HEK293 (cell line): ENCODE results near the gene NEIL1.
A peak's percentile ranks its signal among the peaks of the same experiment; 100 is the strongest.

Source experiments
- CTCF ChIA-PET: fragments of 350-600 bp; formaldehyde crosslinking; extraction: SDS; loops from one replicate; lab custom pipeline; 2021; ENCODE audit warnings: antibody characterized with exemption; lab: Yijun Ruan, JAX
- POLR2A ChIA-PET: fragments of 300-600 bp; formaldehyde crosslinking; extraction: SDS; loops from one replicate; lab custom pipeline; 2020; ENCODE audit warnings: antibody characterized with exemption, inconsistent platforms; lab: Yijun Ruan, JAX
- H3K27ac ChIP-seq: fragments of 200-500 bp; sonication (Bioruptor generic); 2 replicates; pipeline ENCODE4 v1.5.1; 2014; ENCODE audit warnings: low read depth, low read length, control low read depth, inconsistent platforms; ENCODE audit errors: extremely low read depth
- H3K36me3 ChIP-seq, 2 experiments: fragments of 200-500 bp in 1 of 2; sonication (Bioruptor generic) in 1 of 2; 1 replicate in 1 of 2; 2 replicates in 1 of 2; pipeline ENCODE4 v1.5.1; 2014 to 2017; ENCODE audit warnings: inconsistent platforms in 2 of 2, low read length in 2 of 2; ENCODE audit not compliant: control insufficient read depth in 2 of 2, insufficient read depth in 1 of 2
- H3K4me1 ChIP-seq: fragments of 200-500 bp; sonication (Bioruptor generic); 2 replicates; pipeline ENCODE4 v1.5.1; 2014; ENCODE audit warnings: mild to moderate bottlenecking, low read length, inconsistent platforms; ENCODE audit not compliant: control insufficient read depth, insufficient read depth
- H3K4me3 ChIP-seq: 2 replicates; pipeline ENCODE4 v1.5.1; 2011; ENCODE audit warnings: low read depth, mild to moderate bottlenecking, control low read depth, low read length, moderate library complexity
- H3K9me3 ChIP-seq: fragments of 200-500 bp; sonication (Bioruptor generic); 2 replicates; pipeline ENCODE4 v1.5.1; 2014; ENCODE audit warnings: low read depth, low read length, inconsistent platforms; ENCODE audit not compliant: control insufficient read depth, insufficient read depth
- EGR2 ChIP-seq: fragments of 450-650 bp; formaldehyde crosslinking; IDR thresholded peaks from 2 replicates; pipeline ENCODE4 v1.5.1; 2016; ENCODE audit warnings: low read depth, missing biosample characterization, missing genetic modification characterization
- MYNN ChIP-seq: fragments of 450-650 bp; formaldehyde crosslinking; IDR thresholded peaks from 2 replicates; pipeline ENCODE4 v1.5.1; 2016; ENCODE audit warnings: missing biosample characterization, missing genetic modification characterization, borderline replicate concordance
- PATZ1 ChIP-seq: fragments of 450-650 bp; formaldehyde crosslinking; IDR thresholded peaks from 2 replicates; pipeline ENCODE4 v1.5.1; 2016; ENCODE audit warnings: missing biosample characterization, missing genetic modification characterization
- SCRT2 ChIP-seq: fragments of 450-650 bp; formaldehyde crosslinking; IDR thresholded peaks from 2 replicates; pipeline ENCODE4 v1.5.1; 2016; ENCODE audit warnings: missing biosample characterization, missing genetic modification characterization
- TRIM28 ChIP-seq: IDR thresholded peaks from 2 replicates; pipeline ENCODE4 v1.6.1; 2011; ENCODE audit warnings: low read length, control low read depth, borderline replicate concordance
- ZBTB6 ChIP-seq: fragments of 450-650 bp; formaldehyde crosslinking; IDR thresholded peaks from 2 replicates; pipeline ENCODE4 v1.5.1; 2017; ENCODE audit warnings: missing biosample characterization, missing genetic modification characterization
- ZFHX2 ChIP-seq: fragments of 450-650 bp; formaldehyde crosslinking; conservative IDR thresholded peaks from 2 replicates; pipeline ENCODE4 v1.5.1; 2016; ENCODE audit warnings: missing biosample characterization, missing genetic modification characterization
- ZNF146 ChIP-seq: fragments of 450-650 bp; formaldehyde crosslinking; IDR thresholded peaks from 2 replicates; pipeline ENCODE4 v1.5.1; 2016; ENCODE audit warnings: missing biosample characterization, missing genetic modification characterization
- ZNF174 ChIP-seq: fragments of 450-650 bp; formaldehyde crosslinking; IDR thresholded peaks from 2 replicates; pipeline ENCODE4 v1.5.0; 2017; ENCODE audit warnings: missing biosample characterization, mild to moderate bottlenecking, missing genetic modification characterization
- ZNF202 ChIP-seq: fragments of 450-650 bp; formaldehyde crosslinking; IDR thresholded peaks from 2 replicates; pipeline ENCODE4 v1.5.1; 2016; ENCODE audit warnings: missing biosample characterization, missing genetic modification characterization, borderline replicate concordance
- ZNF211 ChIP-seq: fragments of 450-650 bp; formaldehyde crosslinking; IDR thresholded peaks from 2 replicates; pipeline ENCODE4 v1.5.1; 2016; ENCODE audit warnings: low read depth, missing biosample characterization, missing genetic modification characterization
- ZNF311 ChIP-seq: fragments of 450-650 bp; formaldehyde crosslinking; IDR thresholded peaks from 2 replicates; pipeline ENCODE4 v1.5.1; 2017; ENCODE audit warnings: missing biosample characterization, missing genetic modification characterization, borderline replicate concordance
- ZNF449 ChIP-seq: fragments of 450-650 bp; formaldehyde crosslinking; IDR thresholded peaks from 2 replicates; pipeline ENCODE4 v1.5.1; 2017; ENCODE audit warnings: missing biosample characterization, mild to moderate bottlenecking, missing genetic modification characterization, moderate library complexity
- ZNF549 ChIP-seq: fragments of 450-650 bp; IDR thresholded peaks from 2 replicates; pipeline ENCODE4 v1.5.1; 2018; ENCODE audit warnings: missing biosample characterization, missing genetic modification characterization, mild to moderate bottlenecking, inconsistent platforms, moderate library complexity
- ZNF555 ChIP-seq: fragments of 450-650 bp; formaldehyde crosslinking; conservative IDR thresholded peaks from 2 replicates; pipeline ENCODE4 v1.5.1; 2017; ENCODE audit warnings: missing biosample characterization, mild to moderate bottlenecking, missing genetic modification characterization, inconsistent platforms
- ZNF560 ChIP-seq: fragments of 450-650 bp; formaldehyde crosslinking; IDR thresholded peaks from 2 replicates; pipeline ENCODE4 v1.5.1; 2017; ENCODE audit warnings: missing biosample characterization, missing genetic modification characterization, borderline replicate concordance
- ZNF677 ChIP-seq: fragments of 450-650 bp; IDR thresholded peaks from 2 replicates; pipeline ENCODE4 v1.5.0; 2018; ENCODE audit warnings: missing biosample characterization, mild to moderate bottlenecking, missing genetic modification characterization, moderate library complexity
- ZNF701 ChIP-seq: fragments of 450-650 bp; formaldehyde crosslinking; IDR thresholded peaks from 2 replicates; pipeline ENCODE4 v1.5.1; 2016; ENCODE audit warnings: missing biosample characterization, missing genetic modification characterization
- ZNF747 ChIP-seq: fragments of 450-650 bp; formaldehyde crosslinking; IDR thresholded peaks from 2 replicates; pipeline ENCODE4 v1.5.1; 2016; ENCODE audit warnings: missing biosample characterization, missing genetic modification characterization
- ZSCAN23 ChIP-seq: fragments of 450-650 bp; formaldehyde crosslinking; IDR thresholded peaks from 2 replicates; pipeline ENCODE4 v1.5.1; 2016; ENCODE audit warnings: missing biosample characterization, missing genetic modification characterization
- TF ChIP-seq, protein P1 (sequence below): fragments of 450-650 bp; formaldehyde crosslinking; IDR thresholded peaks from 2 replicates; pipeline ENCODE4 v1.5.1; 2016; ENCODE audit warnings: missing biosample characterization, missing genetic modification characterization, borderline replicate concordance
- TF ChIP-seq, protein P2 (sequence below): fragments of 450-650 bp; formaldehyde crosslinking; IDR thresholded peaks from 2 replicates; pipeline ENCODE4 v1.5.1; 2016; ENCODE audit warnings: missing biosample characterization, missing genetic modification characterization
- TF ChIP-seq, protein P3 (sequence below): fragments of 450-650 bp; formaldehyde crosslinking; IDR thresholded peaks from 2 replicates; pipeline ENCODE4 v1.5.1; 2017; ENCODE audit warnings: missing biosample characterization, missing genetic modification characterization

Gene NEIL1

GRCh38 chr15:75339531-75340240 is 7.2 kb upstream of the NEIL1 start:
- CTCF ChIA-PET: interaction anchor here (0.6 kb wide), 1 partner anchor 310 kb away, joined by 3 read pairs; no protein-coding TSS in a partner anchor
- TF ChIP-seq ZNF146 (tag by site-specific recombination) (no peak), ZNF747 (no peak), ZNF311 (no peak), ZNF677 (tag by site-specific recombination) (no peak), PATZ1 (tag by site-specific recombination) (no peak), EGR2 (tag by site-specific recombination) (peak; percentile 42; the same call in 1 of the 2 replicates), TRIM28 (no peak), SCRT2 (tag by site-specific recombination) (0 out of 2 replicates have a peak, but pooled peaks have one; percentile 29), ZNF560 (tag by site-specific recombination) (no peak), ZNF449 (no peak), ZSCAN23 (tag by site-specific recombination) (no peak), ZFHX2 (tag by site-specific recombination) (peak; percentile 48), ZBTB6 (no peak), ZNF174 (tag by site-specific recombination) (no peak), ZNF202 (no peak)
- TF ChIP-seq, all 188 proteins: peak for 3
- POLR2A ChIA-PET: interaction anchor here (0.9 kb wide), 1 partner anchor 8 kb away, joined by 3 read pairs; no protein-coding TSS in a partner anchor
- no peak overlapping the region for H3K4me3 ChIP-seq
- H3K27ac ChIP-seq: no peak overlapping the region; the same call in 1 of the 2 replicates
- peaks cover 5 to 27% of the 10 kb centered on the region in 2 experiments; a peak in 2 of 3 replicates for H3K36me3 ChIP-seq
- peaks cover 6% of the 10 kb centered on the region; the same call in 1 of the 2 replicates for H3K4me1 ChIP-seq
- no peaks in the 10 kb centered on the region for H3K9me3 ChIP-seq

- Histone ChIP-seq H3K27ac (no peak overlapping the region), H3K4me1 (no peaks in the 10 kb centered on the region), H3K36me3 (peaks cover 5 to 27% of the 10 kb centered on the region in 2 experiments; a peak in 2 of 3 replicates), H3K9me3 (no peaks in the 10 kb centered on the region), H3K4me3 (no peak overlapping the region)
- ChIA-PET CTCF (interaction anchor here (1.8 kb wide), 1 partner anchor 25 kb away, joined by 4 read pairs; no protein-coding TSS in a partner anchor), POLR2A (interaction anchor here (1.0 kb wide), 1 partner anchor 26 kb away, joined by 4 read pairs; the partner anchor contains the start of gene MAN2C1)
- no peak for TF ChIP-seq ZNF549 (tag by site-specific recombination)
- no peak for TF ChIP-seq ZNF449
- TF ChIP-seq ZNF555 (tag by site-specific recombination): no peak
- TF ChIP-seq, protein P1, sequence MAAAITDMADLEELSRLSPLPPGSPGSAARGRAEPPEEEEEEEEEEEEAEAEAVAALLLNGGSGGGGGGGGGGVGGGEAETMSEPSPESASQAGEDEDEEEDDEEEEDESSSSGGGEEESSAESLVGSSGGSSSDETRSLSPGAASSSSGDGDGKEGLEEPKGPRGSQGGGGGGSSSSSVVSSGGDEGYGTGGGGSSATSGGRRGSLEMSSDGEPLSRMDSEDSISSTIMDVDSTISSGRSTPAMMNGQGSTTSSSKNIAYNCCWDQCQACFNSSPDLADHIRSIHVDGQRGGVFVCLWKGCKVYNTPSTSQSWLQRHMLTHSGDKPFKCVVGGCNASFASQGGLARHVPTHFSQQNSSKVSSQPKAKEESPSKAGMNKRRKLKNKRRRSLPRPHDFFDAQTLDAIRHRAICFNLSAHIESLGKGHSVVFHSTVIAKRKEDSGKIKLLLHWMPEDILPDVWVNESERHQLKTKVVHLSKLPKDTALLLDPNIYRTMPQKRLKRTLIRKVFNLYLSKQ (tag by site-specific recombination): no peak
- TF ChIP-seq, protein P2, sequence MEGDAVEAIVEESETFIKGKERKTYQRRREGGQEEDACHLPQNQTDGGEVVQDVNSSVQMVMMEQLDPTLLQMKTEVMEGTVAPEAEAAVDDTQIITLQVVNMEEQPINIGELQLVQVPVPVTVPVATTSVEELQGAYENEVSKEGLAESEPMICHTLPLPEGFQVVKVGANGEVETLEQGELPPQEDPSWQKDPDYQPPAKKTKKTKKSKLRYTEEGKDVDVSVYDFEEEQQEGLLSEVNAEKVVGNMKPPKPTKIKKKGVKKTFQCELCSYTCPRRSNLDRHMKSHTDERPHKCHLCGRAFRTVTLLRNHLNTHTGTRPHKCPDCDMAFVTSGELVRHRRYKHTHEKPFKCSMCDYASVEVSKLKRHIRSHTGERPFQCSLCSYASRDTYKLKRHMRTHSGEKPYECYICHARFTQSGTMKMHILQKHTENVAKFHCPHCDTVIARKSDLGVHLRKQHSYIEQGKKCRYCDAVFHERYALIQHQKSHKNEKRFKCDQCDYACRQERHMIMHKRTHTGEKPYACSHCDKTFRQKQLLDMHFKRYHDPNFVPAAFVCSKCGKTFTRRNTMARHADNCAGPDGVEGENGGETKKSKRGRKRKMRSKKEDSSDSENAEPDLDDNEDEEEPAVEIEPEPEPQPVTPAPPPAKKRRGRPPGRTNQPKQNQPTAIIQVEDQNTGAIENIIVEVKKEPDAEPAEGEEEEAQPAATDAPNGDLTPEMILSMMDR: no peak
- TF ChIP-seq, protein P3, sequence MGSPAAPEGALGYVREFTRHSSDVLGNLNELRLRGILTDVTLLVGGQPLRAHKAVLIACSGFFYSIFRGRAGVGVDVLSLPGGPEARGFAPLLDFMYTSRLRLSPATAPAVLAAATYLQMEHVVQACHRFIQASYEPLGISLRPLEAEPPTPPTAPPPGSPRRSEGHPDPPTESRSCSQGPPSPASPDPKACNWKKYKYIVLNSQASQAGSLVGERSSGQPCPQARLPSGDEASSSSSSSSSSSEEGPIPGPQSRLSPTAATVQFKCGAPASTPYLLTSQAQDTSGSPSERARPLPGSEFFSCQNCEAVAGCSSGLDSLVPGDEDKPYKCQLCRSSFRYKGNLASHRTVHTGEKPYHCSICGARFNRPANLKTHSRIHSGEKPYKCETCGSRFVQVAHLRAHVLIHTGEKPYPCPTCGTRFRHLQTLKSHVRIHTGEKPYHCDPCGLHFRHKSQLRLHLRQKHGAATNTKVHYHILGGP (tag by site-specific recombination): no peak
- no peak for TF ChIP-seq ZNF211 (tag by site-specific recombination)
- no peak for TF ChIP-seq ZNF701 (tag by site-specific recombination)
- TF ChIP-seq MYNN: no peak
- no peak for TF ChIP-seq ZSCAN23 (tag by site-specific recombination)
Observed at GRCh38 chr15:75342221-75342620, 4.6 kb upstream of the NEIL1 start.
